ENCODE measurements around the gene KCNA2.

Gene KCNA2

DNA sequence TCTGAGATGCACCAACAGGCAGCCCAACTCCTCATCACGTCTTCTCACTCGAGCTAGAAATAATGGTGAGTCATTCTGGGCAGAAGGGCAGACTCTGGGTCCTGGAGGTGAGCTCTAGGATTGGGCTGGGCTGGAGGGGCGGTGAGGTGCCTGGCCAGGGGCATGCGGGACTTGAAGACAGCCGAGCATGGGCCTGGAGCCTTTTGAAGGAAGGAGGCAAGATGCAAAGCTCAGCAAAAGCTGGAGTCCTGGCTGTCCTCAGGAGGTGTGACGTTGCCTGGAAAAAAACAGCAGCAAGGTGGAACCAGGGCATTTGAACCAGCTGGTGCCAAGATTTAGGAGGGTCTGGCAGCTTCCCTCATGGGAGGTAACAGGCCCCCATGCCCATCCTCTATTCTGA, 712 bp downstream of the KCNA2 start:
- in situ Hi-C loops (cut with HindIII; ENCODE audit: low sequenced_read_pairs) = no loop called here

DNA sequence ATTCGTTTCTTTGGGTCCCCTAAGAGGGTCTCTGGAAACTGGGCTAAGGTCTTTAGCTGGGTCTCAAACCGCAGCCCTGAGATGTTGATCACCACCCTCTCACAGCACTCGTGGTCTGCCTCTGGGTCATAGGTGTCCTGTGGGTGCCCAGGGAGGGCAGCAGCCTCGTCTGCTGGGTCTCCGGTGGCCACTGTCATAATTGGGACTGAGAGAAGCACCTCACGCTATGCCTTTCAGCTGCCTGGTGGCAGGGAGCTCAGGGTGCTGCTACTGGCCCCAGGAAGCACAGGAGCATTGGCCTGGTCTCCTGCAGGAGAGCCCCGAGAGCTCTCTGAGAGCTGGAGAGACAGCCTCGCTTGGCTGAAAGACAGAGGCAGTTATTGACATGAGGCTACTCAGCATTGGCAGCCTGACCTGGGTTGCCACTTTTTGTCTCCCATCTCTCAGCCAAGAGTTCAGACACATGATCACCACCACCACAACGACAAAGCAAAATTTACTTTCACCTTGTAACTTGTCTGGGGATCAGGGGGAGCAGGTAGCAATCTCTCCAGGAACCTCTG, 1.5 kb downstream of the KCNA2 start:
- in situ Hi-C loops (cut with HindIII; ENCODE audit: low sequenced_read_pairs) = no loop called here

DNA sequence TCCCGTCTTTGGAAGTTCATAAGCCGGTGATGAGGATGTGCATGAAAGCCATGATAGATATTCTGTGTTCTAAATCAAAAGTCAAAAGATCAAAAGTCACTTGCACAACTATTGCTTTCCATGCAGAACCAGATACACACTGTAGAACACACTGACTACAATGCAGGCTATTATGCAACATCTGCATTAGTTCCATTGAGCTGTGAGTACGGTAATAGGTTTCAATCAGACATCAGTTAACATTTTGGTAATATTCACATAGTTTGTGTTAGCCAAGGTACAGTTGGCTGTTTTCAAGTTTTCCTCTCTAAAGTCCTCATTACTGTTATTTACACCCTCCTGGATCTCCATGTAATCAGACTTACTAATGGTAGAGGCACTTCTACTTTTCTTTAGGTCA, 3.1 kb downstream of the KCNA2 start:
- in situ Hi-C loops (cut with HindIII; ENCODE audit: low sequenced_read_pairs) = no loop called here

DNA sequence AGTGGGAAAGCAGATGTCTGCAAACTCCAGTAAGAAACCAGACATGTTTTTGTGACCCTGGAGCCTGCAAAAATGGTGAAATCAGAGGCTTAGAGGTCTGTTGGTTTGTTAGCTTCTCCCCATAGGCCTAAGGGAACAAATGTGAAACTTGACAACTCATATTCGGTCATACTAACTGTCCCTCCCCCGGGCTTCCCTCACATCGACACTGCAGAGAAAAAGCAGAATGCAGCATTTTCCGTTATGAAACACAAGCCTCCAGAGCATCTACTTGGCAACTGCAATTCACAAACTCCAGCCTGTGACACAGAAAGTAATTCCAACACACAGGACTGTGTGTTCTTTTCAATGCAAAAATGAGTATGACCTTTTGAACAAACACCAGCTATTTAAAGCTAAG, 3.7 kb downstream of the KCNA2 start:
- in situ Hi-C loops (cut with HindIII; ENCODE audit: low sequenced_read_pairs) = no loop called here

DNA sequence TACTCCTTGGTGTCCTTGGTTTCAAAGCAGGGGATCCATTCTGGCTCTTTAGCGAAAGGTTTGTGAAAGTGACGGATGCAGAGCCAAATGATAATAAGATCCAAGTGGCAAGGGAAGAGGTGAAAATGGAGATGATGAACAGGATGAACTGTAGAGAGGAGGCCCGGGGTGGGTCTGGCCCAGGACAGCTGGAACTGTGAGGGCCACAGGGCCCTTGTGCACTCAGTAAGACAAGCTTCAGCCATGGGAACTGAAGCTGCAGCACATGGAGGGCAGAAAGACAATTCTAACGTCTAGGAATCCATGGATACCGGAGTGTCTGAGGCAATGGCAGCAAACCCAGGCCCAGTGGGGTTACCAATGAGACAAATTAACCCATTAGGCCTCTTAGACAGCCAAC, 4.8 kb downstream of the KCNA2 start:
- in situ Hi-C loops (cut with HindIII; ENCODE audit: low sequenced_read_pairs) = no loop called here

DNA sequence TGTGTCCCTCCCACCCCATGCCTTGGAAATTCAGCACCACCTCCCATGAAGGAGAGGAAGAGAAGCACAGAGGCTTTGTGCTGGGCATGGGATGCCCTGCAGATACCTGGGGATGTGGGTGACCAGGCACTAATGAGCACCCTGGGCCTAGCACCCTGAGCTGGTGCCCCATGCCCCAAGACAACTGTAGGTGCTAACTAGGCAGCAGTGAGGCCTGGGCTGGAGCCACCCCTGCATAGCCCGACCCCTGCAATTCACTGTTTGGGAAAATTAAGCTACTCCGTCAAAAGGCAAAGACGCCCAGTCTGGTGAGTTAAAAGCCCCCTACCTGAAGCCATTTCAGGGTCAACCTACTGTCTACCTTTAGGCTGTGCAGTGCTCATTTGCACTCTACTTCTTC, 5.4 kb downstream of the KCNA2 start:
- in situ Hi-C loops (cut with HindIII; ENCODE audit: low sequenced_read_pairs) = no loop called here

DNA sequence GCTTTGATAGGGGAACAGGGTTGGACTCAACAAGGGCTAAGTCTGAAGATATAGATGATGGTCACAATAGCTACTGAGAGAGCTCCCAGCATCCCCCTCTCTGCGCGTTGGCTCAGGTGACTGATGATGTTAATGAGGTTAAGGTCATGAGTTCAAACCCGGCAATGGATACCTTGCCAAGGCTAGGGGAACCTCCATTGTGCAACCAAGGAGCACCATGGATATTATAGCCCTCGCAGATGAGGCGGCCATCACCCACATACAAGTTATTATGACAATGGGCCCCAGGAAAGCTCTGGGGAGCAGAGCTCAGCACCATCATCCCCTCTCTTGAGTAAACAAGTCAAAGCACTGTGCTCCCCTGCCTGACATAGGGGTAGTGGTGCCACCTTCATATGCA, 8.2 kb downstream of the KCNA2 start:
- in situ Hi-C loops (cut with HindIII; ENCODE audit: low sequenced_read_pairs) = no loop called here

DNA sequence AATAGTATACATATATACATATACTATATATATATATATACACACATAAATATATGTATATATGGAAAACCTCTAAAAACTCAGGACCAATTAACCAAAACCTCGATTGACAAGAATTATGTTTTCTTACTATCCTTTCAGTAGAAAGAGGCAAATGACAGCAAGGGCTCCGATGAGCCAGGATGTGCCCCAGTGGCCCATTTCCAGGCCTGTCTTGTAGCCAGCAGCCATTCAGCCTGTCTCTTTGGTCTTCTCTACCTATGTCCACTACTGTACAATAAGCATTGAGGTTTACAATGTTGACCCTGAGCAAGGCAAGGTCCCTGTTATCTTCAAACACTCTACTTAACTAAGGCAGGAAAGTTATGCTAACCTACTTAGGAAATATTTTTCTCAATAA, 9.8 kb downstream of the KCNA2 start:
- in situ Hi-C loops (cut with HindIII; ENCODE audit: low sequenced_read_pairs) = no loop called here

DNA sequence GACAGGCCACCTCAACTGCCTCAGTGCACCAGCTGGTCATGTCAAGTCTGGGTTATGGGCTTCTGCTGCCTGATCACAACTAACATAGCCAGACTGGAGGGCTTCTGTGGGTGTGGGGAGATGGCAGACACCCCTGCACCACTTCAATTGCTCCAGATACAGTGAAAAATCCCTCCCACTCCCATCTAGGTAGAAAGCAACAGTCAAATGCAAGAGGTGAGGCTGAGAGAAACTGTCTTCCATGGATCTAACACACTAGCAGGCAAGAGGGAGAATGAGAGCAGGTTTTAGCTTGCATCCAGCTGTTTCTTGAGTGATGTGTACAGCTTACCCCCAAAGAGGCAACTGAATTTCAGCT, 10.8 kb downstream of the KCNA2 start:
- in situ Hi-C loops (cut with HindIII; ENCODE audit: low sequenced_read_pairs) = no loop called here

DNA sequence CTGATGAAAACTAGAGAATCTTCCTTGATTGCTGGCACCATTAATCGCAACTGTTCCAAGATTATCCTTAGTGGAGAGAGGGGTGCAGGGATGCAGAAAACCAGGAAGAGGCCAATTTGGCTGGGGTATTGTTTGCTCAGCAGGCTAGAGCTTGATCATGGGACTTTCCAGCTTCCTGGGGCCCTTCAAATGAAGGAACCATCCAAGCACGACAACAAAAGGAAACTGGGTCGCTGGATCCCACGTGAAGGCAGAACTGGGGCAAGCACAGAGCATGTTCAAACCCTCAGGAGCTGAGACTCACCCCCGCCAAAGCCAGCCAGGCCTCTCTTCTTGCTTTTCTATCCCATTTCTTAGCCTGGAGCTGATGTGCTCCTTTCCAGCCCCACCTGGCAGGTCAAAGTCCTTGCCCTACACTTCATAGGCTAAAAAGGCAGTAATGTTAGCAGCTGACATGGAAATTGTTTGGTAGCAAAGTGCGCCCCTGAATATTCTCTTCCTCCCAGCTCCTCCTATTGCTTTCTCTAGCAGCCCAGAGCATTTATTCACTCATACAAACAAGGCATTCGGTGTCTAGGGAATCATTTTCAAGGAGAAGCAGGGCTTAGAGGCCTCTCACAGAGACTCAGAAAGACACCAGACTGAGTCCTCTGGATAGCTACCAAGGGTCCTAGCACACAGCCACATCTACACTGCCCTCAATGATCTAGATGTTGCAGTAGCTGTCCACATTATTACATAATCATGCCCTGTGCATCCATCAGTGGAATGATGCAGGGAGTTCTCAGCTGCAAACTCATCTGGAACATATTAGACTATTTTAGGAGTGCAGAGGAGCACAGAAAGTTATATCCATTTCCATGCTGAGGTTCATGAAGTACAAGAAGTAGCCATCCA, 11.5 kb downstream of the KCNA2 start:
- in situ Hi-C loops (cut with HindIII; ENCODE audit: low sequenced_read_pairs) = no loop called here

DNA sequence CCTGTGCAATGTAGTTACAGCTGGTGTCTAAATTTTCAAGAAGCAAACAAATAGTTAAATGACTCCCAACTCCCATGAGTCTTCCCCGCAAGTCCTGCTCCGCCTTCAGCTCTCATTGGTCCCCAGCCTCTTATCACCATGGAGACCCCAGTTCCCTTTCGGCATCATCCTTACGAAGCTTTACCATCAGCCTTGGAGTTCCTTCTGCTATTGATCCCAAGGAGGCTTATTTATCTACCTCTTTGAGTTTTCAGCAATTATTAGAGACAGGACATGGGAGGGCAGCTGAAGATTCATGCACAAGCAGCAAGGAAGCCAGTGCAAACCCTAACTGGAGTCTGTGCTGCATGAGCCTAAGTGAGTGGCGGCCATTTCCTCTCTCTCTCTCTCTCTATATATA, 12.3 kb downstream of the KCNA2 start:
- in situ Hi-C loops (cut with HindIII; ENCODE audit: low sequenced_read_pairs) = no loop called here

DNA sequence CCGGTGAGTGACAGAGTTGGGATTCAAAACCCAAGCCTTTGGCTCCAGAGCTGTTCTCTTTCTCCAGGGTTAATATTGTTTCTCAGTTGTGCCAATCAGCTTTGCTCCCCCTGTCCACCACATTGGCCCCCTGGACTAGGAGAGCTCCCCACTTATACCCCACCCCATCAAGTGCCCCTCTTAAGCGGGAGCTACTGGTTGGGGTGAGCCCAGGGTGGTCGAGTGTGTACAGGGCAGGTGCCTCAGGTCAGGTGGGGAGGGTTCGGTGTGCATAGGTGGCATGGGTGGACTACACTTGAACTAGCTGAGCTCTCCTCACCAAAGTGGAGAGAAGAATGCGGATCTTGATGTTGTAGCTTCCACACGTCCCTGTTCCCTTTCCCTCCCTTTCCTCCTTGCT, 14.2 kb downstream of the KCNA2 start:
- in situ Hi-C loops (cut with HindIII; ENCODE audit: low sequenced_read_pairs) = no loop called here

DNA sequence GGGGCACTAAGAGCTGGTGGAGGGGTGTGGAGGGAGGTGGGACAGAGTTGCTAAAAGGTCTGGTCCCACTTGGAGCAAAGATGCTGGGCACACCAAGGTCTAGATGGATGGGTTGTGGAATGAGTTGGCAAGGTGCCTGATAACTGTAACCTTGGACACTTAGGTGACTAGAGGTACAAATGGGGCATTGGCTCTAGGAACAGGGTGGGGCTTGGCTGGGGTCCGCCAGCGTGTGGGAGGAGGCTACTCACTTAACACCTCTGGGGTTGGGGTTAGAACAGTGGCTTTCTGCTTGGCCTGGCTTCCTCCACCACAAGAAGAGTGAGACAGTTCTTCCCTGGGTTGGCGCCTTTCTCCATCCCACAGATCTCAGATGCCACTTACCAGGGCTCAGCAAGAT, 17.2 kb downstream of the KCNA2 start:
- in situ Hi-C loops (cut with HindIII; ENCODE audit: low sequenced_read_pairs) = no loop called here

DNA sequence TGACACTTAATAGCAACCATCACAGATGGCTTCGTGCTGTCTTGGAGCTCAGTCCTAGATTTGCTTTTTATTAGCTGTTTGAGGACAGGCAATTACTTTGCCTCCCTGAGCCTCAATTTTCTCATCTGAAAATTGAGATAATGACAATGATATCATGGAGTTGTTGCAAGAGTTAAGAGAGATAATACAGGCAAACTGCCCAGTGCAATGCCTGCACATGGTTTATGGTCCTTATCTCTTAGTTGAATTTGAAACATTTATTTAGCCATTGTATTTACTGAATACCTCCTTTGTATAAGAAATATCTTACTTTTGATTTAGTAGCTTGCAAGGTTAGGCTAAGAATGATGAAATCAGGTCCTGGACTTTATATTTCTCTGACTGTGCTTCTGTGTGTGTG, 17.7 kb downstream of the KCNA2 start:
- in situ Hi-C loops (cut with HindIII; ENCODE audit: low sequenced_read_pairs) = no loop called here

DNA sequence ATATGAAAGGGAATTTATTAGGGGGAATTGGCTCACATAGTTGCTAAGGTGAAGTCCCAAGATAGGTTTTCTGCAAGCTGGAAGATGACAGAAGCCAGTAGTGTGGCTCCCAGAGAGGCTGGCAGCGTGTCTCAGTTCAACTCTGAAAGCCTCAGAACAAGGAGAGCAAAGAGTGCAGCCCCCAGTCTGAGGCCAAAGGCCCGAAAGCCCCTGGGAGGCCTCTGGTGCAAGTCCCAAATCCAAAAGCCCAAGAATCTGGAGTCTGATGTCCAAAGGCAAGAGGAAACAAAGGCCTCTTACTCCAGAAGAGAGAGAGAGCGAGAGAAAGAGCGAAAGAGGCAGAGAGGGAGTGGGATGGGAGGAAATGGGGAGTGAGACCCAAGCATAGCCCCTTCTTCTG, 18.3 kb downstream of the KCNA2 start:
- in situ Hi-C loops (cut with HindIII; ENCODE audit: low sequenced_read_pairs) = no loop called here

DNA sequence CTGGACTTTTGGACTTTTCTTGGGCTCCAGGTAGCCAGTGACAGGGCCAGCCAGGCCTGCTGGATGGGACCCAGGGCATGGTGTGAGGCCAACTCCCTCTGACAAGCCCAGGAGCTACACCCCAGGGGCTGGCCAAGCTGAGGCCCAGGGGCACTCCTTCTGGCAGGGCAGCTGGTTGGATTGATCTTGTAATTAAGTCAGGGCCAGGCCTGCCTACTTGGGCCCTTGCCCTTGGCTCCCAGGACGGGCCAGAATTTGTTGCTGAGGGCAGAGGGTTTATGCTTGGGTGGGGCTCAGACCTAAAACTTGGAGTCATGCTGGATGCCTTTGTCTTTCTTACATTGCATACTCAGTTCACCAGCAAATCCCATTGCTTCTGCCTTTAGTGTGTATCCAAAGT, 20.7 kb downstream of the KCNA2 start:
- in situ Hi-C loops (cut with HindIII; ENCODE audit: low sequenced_read_pairs) = no loop called here

DNA sequence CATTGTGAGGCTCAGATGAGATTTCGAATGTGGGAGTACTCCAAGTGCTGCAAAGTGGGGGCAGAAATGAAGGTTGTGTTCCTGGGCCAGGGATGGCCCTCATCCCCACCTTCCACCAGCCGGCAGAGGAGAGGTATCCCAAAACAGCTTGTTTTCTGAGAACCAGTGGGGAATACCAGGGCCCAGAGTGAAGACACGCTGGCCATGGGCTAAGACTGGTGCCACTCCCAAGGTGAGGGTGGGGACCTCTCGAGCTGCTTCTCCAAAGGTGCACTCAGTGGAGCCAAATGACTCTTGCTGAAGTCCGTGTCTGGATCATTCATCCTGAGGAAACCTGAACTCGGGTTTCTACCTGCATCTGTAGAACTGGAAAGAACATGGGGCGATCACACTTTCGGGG, 22.1 kb downstream of the KCNA2 start:
- in situ Hi-C loops (cut with HindIII; ENCODE audit: low sequenced_read_pairs) = no loop called here

DNA sequence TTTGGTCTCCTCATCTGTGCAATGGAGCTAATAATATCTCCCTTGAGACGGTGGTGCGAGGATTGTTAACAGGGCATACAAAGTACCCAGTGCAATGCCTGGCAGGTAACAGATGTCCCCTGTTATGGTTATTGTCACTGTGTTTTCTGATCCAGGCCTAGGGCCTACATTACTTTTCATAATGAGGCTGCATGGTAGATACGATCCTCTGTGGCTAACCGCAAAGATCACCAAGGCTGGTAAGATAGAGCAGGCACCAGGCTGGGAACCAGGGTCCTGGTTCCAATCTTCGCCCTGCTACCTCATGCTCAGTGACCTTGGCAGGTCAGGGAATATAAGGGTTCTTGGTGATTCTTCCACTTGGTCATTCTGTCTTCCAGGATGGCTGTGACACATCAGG, 22.7 kb downstream of the KCNA2 start:
- in situ Hi-C loops (cut with HindIII; ENCODE audit: low sequenced_read_pairs) = no loop called here

DNA sequence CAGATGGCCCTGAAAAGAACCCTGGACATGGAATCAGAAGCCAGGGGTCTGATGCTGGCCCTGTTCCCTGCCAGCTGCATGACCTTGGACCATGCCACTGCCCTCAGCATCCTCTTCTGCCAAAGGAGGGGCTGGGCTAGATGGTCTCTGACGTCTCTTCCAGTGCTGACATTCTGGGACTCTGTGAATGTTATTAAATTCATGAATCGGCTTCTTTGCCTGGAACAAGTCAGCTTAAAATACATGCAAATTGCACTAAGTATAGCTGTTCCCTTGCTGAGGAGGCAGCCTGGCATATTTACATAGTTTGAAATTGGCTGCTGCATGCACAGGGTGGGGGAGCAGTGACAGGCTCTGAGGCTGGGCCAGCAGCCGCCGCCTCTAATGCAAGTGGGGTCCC, 23.8 kb downstream of the KCNA2 start:
- in situ Hi-C loops (cut with HindIII; ENCODE audit: low sequenced_read_pairs) = no loop called here

DNA sequence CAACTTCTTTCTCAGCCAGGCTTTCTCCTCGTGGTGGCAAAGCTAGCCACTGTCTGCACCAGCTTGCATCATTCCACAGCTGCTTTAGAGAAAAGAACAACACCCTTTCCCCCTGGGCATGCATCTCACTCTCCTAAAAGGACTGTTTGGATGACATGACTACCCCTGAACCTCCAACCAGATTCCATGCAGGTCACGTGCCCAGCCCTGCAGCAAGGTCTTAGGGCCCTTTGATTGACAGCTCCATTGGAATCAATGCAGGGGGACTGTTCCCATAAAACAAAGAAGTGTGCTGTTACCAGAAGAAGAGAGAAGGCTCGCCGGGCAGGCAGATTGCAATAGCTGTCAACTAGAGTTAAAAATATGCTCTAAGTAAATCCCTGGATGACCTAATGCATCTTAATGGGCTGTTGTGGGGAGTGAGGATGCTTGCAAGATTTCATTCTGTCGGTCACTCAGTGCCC, 24.4 kb downstream of the KCNA2 start:
- in situ Hi-C loops (cut with HindIII; ENCODE audit: low sequenced_read_pairs) = no loop called here

DNA sequence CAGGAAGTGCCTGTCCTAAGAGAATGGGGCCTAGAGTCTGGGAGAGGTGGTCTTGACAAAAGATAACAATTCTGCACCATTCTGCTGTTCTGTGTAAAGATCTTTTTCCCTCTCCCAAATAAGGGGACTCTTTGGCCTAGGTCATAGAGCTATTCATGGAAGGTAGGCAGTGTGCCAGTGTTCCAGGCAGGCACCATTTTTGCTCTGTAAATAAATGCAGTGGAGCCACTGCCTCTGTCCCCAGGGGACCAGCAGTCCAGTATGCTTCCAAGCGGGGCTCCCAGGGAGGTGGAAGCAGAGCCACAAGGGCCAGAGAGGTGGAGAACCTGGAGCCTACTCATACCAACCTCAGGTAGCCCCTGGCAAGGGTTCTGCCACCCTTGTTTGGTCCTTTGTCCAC, 25.9 kb downstream of the KCNA2 start:
- in situ Hi-C loops (cut with HindIII; ENCODE audit: low sequenced_read_pairs) = no loop called here

DNA sequence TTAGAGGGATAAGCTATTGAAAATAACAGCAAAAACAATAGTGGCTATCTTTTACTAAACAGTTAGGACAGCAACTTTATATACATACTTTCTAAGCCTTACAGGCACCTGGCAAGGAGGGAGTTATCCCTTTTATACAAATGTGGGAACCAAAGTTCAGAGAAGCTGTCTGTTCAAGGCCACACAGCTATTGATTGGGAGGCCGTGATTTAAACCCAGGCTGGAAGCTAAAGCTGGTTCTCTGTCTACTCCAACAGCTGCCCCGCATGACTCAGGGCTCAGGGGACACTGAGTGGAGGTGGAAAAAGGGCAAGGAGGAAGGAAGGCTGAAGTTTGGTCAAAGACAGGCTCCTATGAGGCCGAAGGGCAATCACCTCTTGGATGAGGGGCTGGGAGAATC, 26.7 kb downstream of the KCNA2 start:
- in situ Hi-C loops (cut with HindIII; ENCODE audit: low sequenced_read_pairs) = no loop called here

DNA sequence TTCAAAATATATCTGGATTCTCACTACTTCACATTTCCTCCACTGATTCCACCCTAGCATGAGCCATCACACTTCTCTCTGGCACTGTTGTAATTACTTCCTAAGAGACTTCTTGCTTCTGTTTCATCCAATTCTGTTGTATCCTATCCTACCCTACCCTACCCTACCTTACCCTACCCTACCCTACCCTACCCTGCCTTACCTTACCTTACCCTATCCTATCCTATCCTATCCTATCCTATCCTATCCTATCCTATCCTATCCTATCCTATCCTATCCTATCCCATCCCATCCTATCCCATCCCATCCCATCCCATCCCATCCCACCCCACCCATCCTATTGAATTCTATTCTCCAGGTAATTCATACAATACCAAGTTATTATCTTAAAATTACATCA, 29.7 kb downstream of the KCNA2 start:
- in situ Hi-C loops (cut with HindIII; ENCODE audit: low sequenced_read_pairs) = no loop called here
